ENCODE data around the gene LCN2. TPM values are rescaled to one million over a fixed set of nuclear protein-coding genes. Genes with fewer than 3 reads are reported as not detected.

The LCN2 gene
- total RNA-seq, 2 experiments from 2014 or later = not detected

GRCh38 chr9:128151309-128152132, 2.3 kb downstream of the LCN2 start:
- H3K27me3 Mint-ChIP-seq = peaks cover 4% of the 10 kb centered on the region
- H3K9me3 Mint-ChIP-seq = no peaks in the 10 kb centered on the region
- no peaks in the 10 kb centered on the region for H3K36me3 Mint-ChIP-seq (ENCODE audit: low read depth)
- H3K4me1 Mint-ChIP-seq = peaks cover 4% of the 10 kb centered on the region
- DNase-seq = no peak
- CTCF ChIA-PET = interaction anchor here (0.5 to 0.9 kb wide), 2 partner anchors 15 to 26 kb away, joined by 4 read pairs; no protein-coding TSS in a partner anchor
- no peak overlapping the region for H3K27ac Mint-ChIP-seq
- H3K4me3 Mint-ChIP-seq = no peak overlapping the region
- POLR2A ChIA-PET = no interaction called here

- Mint-ChIP-seq H3K27ac (no peak overlapping the region), H3K9me3 (no peaks in the 10 kb centered on the region), H3K36me3 (ENCODE audit: low read depth) (no peaks in the 10 kb centered on the region), H3K4me1 (peaks cover 4% of the 10 kb centered on the region), H3K4me3 (no peak overlapping the region), H3K27me3 (peaks cover 4% of the 10 kb centered on the region)
- CTCF ChIA-PET = interaction anchor here (0.8 kb wide), 1 partner anchor 33 kb away, joined by 3 read pairs; no protein-coding TSS in a partner anchor
- POLR2A ChIA-PET = no interaction called here
- DNase-seq = no peak
Measured at GRCh38 chr9:128152133-128153059, 3.1 kb downstream of the LCN2 start.

- CTCF ChIA-PET = interaction anchor here (0.6 to 0.8 kb wide), 2 partner anchors 34 to 94 kb away, joined by 3 read pairs; no protein-coding TSS in a partner anchor
- Mint-ChIP-seq H3K36me3 (ENCODE audit: low read depth) (no peaks in the 10 kb centered on the region), H3K4me3 (no peak overlapping the region), H3K27me3 (peaks cover 4% of the 10 kb centered on the region), H3K9me3 (no peaks in the 10 kb centered on the region), H3K4me1 (peaks cover 4% of the 10 kb centered on the region), H3K27ac (no peak overlapping the region)
- POLR2A ChIA-PET = no interaction called here
- no peak for DNase-seq
Measured at GRCh38 chr9:128153060-128153946, 4.0 kb downstream of the LCN2 start.

GRCh38 chr9:128153947-128154695, 4.9 kb downstream of the LCN2 start:
- DNase-seq = no peak
- Mint-ChIP-seq H3K4me3 (no peak overlapping the region), H3K36me3 (ENCODE audit: low read depth) (no peaks in the 10 kb centered on the region), H3K27ac (no peak overlapping the region), H3K4me1 (peaks cover 6% of the 10 kb centered on the region), H3K27me3 (peaks cover 4% of the 10 kb centered on the region), H3K9me3 (no peaks in the 10 kb centered on the region)
- ChIA-PET POLR2A (no interaction called here), CTCF (interaction anchor here (0.6 kb wide), 1 partner anchor 95 kb away, joined by 3 read pairs; no protein-coding TSS in a partner anchor)

GRCh38 chr9:128155736-128156500, 6.7 kb downstream of the LCN2 start:
- no peak overlapping the region for H3K4me3 Mint-ChIP-seq
- H3K27me3 Mint-ChIP-seq = peaks cover 4% of the 10 kb centered on the region
- CTCF ChIA-PET = no interaction called here
- peak overlapping the region; percentile 36 for H3K27ac Mint-ChIP-seq
- H3K9me3 Mint-ChIP-seq = no peaks in the 10 kb centered on the region
- H3K36me3 Mint-ChIP-seq (ENCODE audit: low read depth) = no peaks in the 10 kb centered on the region
- no peak for DNase-seq
- H3K4me1 Mint-ChIP-seq = peaks cover 9% of the 10 kb centered on the region
- POLR2A ChIA-PET = no interaction called here

GRCh38 chr9:128159522-128159783, 10.2 kb downstream of the LCN2 start:
- H3K27ac Mint-ChIP-seq = peak overlapping the region; percentile 95
- no peaks in the 10 kb centered on the region for H3K9me3 Mint-ChIP-seq
- peaks cover 4% of the 10 kb centered on the region for H3K27me3 Mint-ChIP-seq
- POLR2A ChIA-PET = no interaction called here
- CTCF ChIA-PET = interaction anchor here (0.7 to 1.3 kb wide), 5 partner anchors 16 to 84 kb away, joined by 3 to 4 read pairs (median 3); no protein-coding TSS in a partner anchor
- H3K36me3 Mint-ChIP-seq (ENCODE audit: low read depth) = peaks cover 11% of the 10 kb centered on the region
- DNase-seq = peak; percentile 75
- peak overlapping the region; percentile 79 for H3K4me3 Mint-ChIP-seq
- peaks cover 27% of the 10 kb centered on the region for H3K4me1 Mint-ChIP-seq

- peaks cover 4% of the 10 kb centered on the region for H3K27me3 Mint-ChIP-seq
- H3K9me3 Mint-ChIP-seq = no peaks in the 10 kb centered on the region
- CTCF ChIA-PET = interaction anchor here (0.7 to 1.3 kb wide), 7 partner anchors 14 to 83 kb away, joined by 3 to 4 read pairs (median 3); no protein-coding TSS in a partner anchor
- H3K36me3 Mint-ChIP-seq (ENCODE audit: low read depth) = peaks cover 14% of the 10 kb centered on the region
- peaks cover 27% of the 10 kb centered on the region for H3K4me1 Mint-ChIP-seq
- peak within 1 kb of the TSS; percentile 79 for H3K4me3 Mint-ChIP-seq
- POLR2A ChIA-PET = no interaction called here
- peak within 1 kb of the TSS; percentile 95 for H3K27ac Mint-ChIP-seq
- DNase-seq = peak; percentile 94
Measured at GRCh38 chr9:128159784-128160602, 10.7 kb downstream of the LCN2 start, which contains the start of gene BBLN. Gene BBLN, plus strand, starts transcription at chr9:128160265. Its CDS starts 143 bp downstream, at chr9:128160408.

GRCh38 chr9:128160603-128160987, 11.3 kb downstream of the LCN2 start:
- peak overlapping the region; percentile 95 for H3K27ac Mint-ChIP-seq
- peak overlapping the region; percentile 79 for H3K4me3 Mint-ChIP-seq
- peaks cover 3% of the 10 kb centered on the region for H3K27me3 Mint-ChIP-seq
- ChIA-PET CTCF (interaction anchor here (1.0 to 1.2 kb wide), 3 partner anchors 14 to 29 kb away, joined by 3 read pairs; no protein-coding TSS in a partner anchor), POLR2A (no interaction called here)
- H3K36me3 Mint-ChIP-seq (ENCODE audit: low read depth) = peaks cover 14% of the 10 kb centered on the region
- peak; percentile 44 for DNase-seq
- H3K4me1 Mint-ChIP-seq = peaks cover 27% of the 10 kb centered on the region
- no peaks in the 10 kb centered on the region for H3K9me3 Mint-ChIP-seq

- peaks cover 18% of the 10 kb centered on the region for H3K36me3 Mint-ChIP-seq (ENCODE audit: low read depth)
- H3K9me3 Mint-ChIP-seq = no peaks in the 10 kb centered on the region
- no peak for DNase-seq
- ChIA-PET CTCF (interaction anchor here (1.0 to 1.1 kb wide), 2 partner anchors 13 to 28 kb away, joined by 3 read pairs; no protein-coding TSS in a partner anchor), POLR2A (no interaction called here)
- peaks cover 27% of the 10 kb centered on the region for H3K4me1 Mint-ChIP-seq
- H3K4me3 Mint-ChIP-seq = peak overlapping the region; percentile 79
- peak overlapping the region; percentile 95 for H3K27ac Mint-ChIP-seq
- H3K27me3 Mint-ChIP-seq = no peaks in the 10 kb centered on the region
Measured at GRCh38 chr9:128161215-128161902, 12.1 kb downstream of the LCN2 start.

Measured in activated CD4-positive, alpha-beta T cell treated with anti-CD3 and anti-CD28 coated beads, Interleukin-2, amount 10 ng/mL, durations not matched to agents 7 days and 5 days (primary cell).